ENCODE data around the gene ADCY4. TPM values are rescaled to one million over a fixed set of nuclear protein-coding genes. Genes with fewer than 3 reads are reported as not detected.

ADCY4 gene
- total RNA-seq, 1 experiment from 2014 or later: not detected

DNA sequence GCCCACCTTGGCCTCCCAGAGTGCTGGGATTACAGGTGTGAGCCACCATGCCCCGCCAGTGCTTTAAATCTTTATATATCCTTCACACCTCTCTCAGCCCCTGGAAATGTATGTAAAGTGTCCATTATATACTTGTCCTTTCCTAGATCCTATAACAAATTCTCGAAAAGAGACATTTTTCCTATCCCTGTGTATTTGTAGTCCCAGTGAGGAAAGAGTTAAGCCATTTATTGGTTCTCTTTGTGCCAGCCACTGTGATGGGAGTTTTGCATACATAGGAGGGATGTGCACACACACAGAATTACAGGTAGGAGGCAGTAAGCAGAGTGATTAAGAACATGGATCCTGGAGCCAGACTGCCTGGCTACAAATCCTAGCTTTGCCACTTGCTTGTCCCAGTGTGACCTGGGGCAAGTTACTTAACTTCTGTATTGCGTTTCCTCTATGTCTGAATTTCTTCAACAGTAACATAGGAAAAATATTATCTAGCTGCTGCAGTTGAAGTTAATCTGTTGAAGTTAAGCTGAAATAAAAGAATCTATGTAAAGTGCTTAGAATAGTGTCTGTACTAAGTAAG lies 61.4 kb downstream of the ADCY4 start:
- DNase-seq (ENCODE audit: low read depth, low spot score): peak; percentile 14
- in situ Hi-C loops (cut with HindIII; ENCODE audit: low pct_unique_long_range_greater_than_20kb, low sequenced_read_pairs): no loop called here

DNA sequence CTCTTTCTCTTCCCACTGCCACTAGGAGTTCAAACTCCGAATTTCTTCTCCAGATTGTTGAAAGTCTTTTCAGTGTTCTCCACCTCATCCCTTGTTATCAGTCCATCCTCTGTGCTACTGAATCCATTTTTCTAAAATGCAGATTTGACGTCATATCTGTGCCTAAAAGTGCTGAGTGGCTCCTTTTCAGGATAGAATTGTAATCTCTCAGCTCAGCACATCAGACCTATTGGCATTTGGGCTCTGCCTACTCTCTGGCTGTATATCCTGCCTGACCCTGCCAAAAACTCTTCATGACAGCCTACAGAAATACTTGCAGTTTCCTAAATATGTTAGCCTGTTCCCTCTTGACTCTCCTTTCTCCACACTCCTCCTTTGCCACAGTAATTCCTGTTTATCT lies 62.4 kb downstream of the ADCY4 start:
- in situ Hi-C loops (cut with HindIII; ENCODE audit: low pct_unique_long_range_greater_than_20kb, low sequenced_read_pairs): no loop called here
- DNase-seq (ENCODE audit: low read depth, low spot score): no peak

- DNase-seq (ENCODE audit: low read depth, low spot score): no peak
- in situ Hi-C loops (cut with HindIII; ENCODE audit: low pct_unique_long_range_greater_than_20kb, low sequenced_read_pairs): no loop called here
Observed at GRCh38 chr14:24271834-24272263, 63.0 kb downstream of the ADCY4 start.

DNA sequence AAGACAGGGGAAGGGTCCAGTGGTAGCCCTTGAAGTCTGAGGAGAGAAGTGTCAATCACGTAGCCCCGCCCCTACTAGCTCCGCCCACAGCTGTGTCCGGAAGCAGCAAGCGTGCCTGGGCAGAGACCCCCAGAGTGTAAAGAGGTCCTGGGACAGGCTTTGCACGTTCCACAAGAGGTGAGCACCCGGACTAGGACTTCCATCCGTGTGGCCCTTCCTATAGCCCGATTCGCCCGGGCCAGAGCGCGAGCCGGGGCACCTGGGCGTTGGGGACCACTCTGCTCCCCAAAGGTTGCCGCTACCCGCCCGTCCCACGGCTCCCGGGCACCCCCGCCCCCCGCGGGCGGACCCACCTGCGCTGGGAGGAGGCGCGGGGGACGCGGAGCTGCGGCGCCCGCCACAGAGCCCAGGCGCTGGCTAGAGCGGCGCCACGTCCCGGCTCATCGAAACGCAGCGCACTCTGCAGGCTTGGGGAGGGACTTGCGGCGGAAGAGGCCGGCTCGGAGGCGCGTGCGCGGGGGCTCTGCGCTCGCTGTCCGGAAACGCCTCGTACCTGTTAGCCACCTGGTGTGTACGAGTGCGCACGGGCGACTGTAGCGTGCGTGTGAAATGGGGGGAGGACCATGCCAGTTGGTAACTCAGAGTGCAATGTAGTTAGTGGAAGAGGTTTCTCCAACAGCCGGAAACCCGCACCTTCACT lies 63.6 kb downstream of the ADCY4 start, which contains the start of gene RABGGTA:
RABGGTA (minus strand) TSS at position 464 of the 700 bp plus-strand sequence. CDS start 482 bp downstream, outside the sequence.
- DNase-seq (ENCODE audit: low read depth, low spot score): peak; percentile 82
- in situ Hi-C loops (cut with HindIII; ENCODE audit: low pct_unique_long_range_greater_than_20kb, low sequenced_read_pairs): no loop called here

- in situ Hi-C loops (cut with HindIII; ENCODE audit: low pct_unique_long_range_greater_than_20kb, low sequenced_read_pairs): no loop called here
- DNase-seq (ENCODE audit: low read depth, low spot score): no peak
Observed at GRCh38 chr14:24270537-24271133, 64.2 kb downstream of the ADCY4 start.

- no peak for DNase-seq (ENCODE audit: low read depth, low spot score)
- in situ Hi-C loops (cut with HindIII; ENCODE audit: low pct_unique_long_range_greater_than_20kb, low sequenced_read_pairs): no loop called here
Observed at GRCh38 chr14:24269910-24270536, 64.8 kb downstream of the ADCY4 start.

DNA sequence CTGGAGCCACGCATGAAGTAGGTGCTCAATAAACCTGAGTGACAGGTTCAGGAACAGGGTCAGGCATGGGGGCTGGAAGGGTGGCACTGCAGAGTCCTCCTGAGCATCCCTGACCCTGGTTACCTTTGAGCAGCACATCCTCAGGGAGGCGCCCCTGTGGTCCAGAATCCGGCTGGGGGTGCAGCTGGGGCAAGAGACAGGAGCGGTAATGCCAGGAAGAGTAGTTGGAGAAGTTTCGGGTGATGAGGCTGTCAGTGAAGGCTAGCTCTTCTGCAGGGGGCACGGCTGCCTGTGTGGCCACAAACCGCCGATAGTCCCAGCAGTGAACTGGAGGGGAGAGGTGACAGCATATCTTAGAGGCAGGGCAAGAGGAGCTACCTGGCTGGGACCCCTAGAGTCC lies 65.5 kb downstream of the ADCY4 start:
- DNase-seq (ENCODE audit: low read depth, low spot score): no peak
- in situ Hi-C loops (cut with HindIII; ENCODE audit: low pct_unique_long_range_greater_than_20kb, low sequenced_read_pairs): no loop called here

Small RNAs within 50 kb of the gene (small RNA-seq; reads per million reads assigned to genes)
- gene RF00026: 0 reads per million in 2 experiments

Other genes starting within 250 kb of the ADCY4 start
- gene PCK2, start 240.8 kb downstream of the ADCY4 start, total RNA-seq (2014; rRNA removed; shearing (Covaris generic)): 23.2 and 28.6 TPM in 2 replicates
- gene DCAF11, start 220.3 kb downstream of the ADCY4 start, total RNA-seq (2014; rRNA removed; shearing (Covaris generic)): 43.7 and 49.5 TPM in 2 replicates
- gene NRL, start 220.1 kb downstream of the ADCY4 start, total RNA-seq (2014; rRNA removed; shearing (Covaris generic)): 2.5 and 2.6 TPM in 2 replicates
- gene FITM1, start 204.4 kb downstream of the ADCY4 start, total RNA-seq (2014; rRNA removed; shearing (Covaris generic)): not detected in 2 replicates
- gene PSME1, start 198.9 kb downstream of the ADCY4 start, total RNA-seq (2014; rRNA removed; shearing (Covaris generic)): 92.6 and 105 TPM in 2 replicates
- gene EMC9, start 193.5 kb downstream of the ADCY4 start, total RNA-seq (2014; rRNA removed; shearing (Covaris generic)): 12.3 and 13.9 TPM in 2 replicates
- gene PSME2, start 188.5 kb downstream of the ADCY4 start, total RNA-seq (2014; rRNA removed; shearing (Covaris generic)): 174 and 203 TPM in 2 replicates
- 36.3 and 47.2 TPM in 2 replicates for gene RNF31, start 187.6 kb downstream of the ADCY4 start, total RNA-seq (2014; rRNA removed; shearing (Covaris generic))
- gene IRF9, start 173.8 kb downstream of the ADCY4 start, total RNA-seq (2014; rRNA removed; shearing (Covaris generic)): 24.2 and 34.1 TPM in 2 replicates
- gene REC8, start 163.0 kb downstream of the ADCY4 start, total RNA-seq (2014; rRNA removed; shearing (Covaris generic)): 0.69 and 1.1 TPM in 2 replicates
- gene IPO4, start 146.3 kb downstream of the ADCY4 start, total RNA-seq (2014; rRNA removed; shearing (Covaris generic)): 52.1 and 67.3 TPM in 2 replicates
- gene TM9SF1, start 139.6 kb downstream of the ADCY4 start, total RNA-seq (2014; rRNA removed; shearing (Covaris generic)): 56.9 and 57.5 TPM in 2 replicates
- gene TSSK4, start 129.4 kb downstream of the ADCY4 start, total RNA-seq (2014; rRNA removed; shearing (Covaris generic)): not detected in 2 replicates
- 42.2 and 44.2 TPM in 2 replicates for gene CHMP4A, start 121.6 kb downstream of the ADCY4 start, total RNA-seq (2014; rRNA removed; shearing (Covaris generic))
- 8.3 and 14.0 TPM in 2 replicates for gene MDP1, start 119.0 kb downstream of the ADCY4 start, total RNA-seq (2014; rRNA removed; shearing (Covaris generic))
- 249 and 263 TPM in 2 replicates for gene NEDD8, start 102.7 kb downstream of the ADCY4 start, total RNA-seq (2014; rRNA removed; shearing (Covaris generic))
- 48.3 and 56.3 TPM in 2 replicates for gene GMPR2, start 102.1 kb downstream of the ADCY4 start, total RNA-seq (2014; rRNA removed; shearing (Covaris generic))
- gene TINF2, start 92.4 kb downstream of the ADCY4 start, total RNA-seq (2014; rRNA removed; shearing (Covaris generic)): 37.8 and 43.1 TPM in 2 replicates
- gene TGM1, start 71.9 kb downstream of the ADCY4 start, total RNA-seq (2014; rRNA removed; shearing (Covaris generic)): 0.08 TPM in 1 of 2 replicates, not detected in the other
- gene RABGGTA, start 63.5 kb downstream of the ADCY4 start, total RNA-seq (2014; rRNA removed; shearing (Covaris generic)): 23.9 and 25.7 TPM in 2 replicates
- 0.82 and 3.8 TPM in 2 replicates for gene DHRS1, start 35.3 kb downstream of the ADCY4 start, total RNA-seq (2014; rRNA removed; shearing (Covaris generic))
- 22.9 and 25.1 TPM in 2 replicates for gene NOP9, start 35.2 kb downstream of the ADCY4 start, total RNA-seq (2014; rRNA removed; shearing (Covaris generic))
- gene CIDEB, start 27.1 kb downstream of the ADCY4 start, total RNA-seq (2014; rRNA removed; shearing (Covaris generic)): 0.35 and 0.48 TPM in 2 replicates
- gene LTB4R2, start 24.9 kb downstream of the ADCY4 start, total RNA-seq (2014; rRNA removed; shearing (Covaris generic)): 2.3 and 3.2 TPM in 2 replicates
- gene LTB4R, start 23.6 kb downstream of the ADCY4 start, total RNA-seq (2014; rRNA removed; shearing (Covaris generic)): 0.98 and 1.7 TPM in 2 replicates
- gene RIPK3, start 4.9 kb upstream of the ADCY4 start, total RNA-seq (2014; rRNA removed; shearing (Covaris generic)): not detected in 2 replicates
- gene NFATC4, start 33.1 kb upstream of the ADCY4 start, total RNA-seq (2014; rRNA removed; shearing (Covaris generic)): 0.05 and 0.53 TPM in 2 replicates
- gene NYNRIN, start 63.9 kb upstream of the ADCY4 start, total RNA-seq (2014; rRNA removed; shearing (Covaris generic)): 0.05 TPM in 1 of 2 replicates, not detected in the other
- 0.11 and 0.24 TPM in 2 replicates for gene CBLN3, start 94.6 kb upstream of the ADCY4 start, total RNA-seq (2014; rRNA removed; shearing (Covaris generic))
- 30.9 and 37.5 TPM in 2 replicates for gene KHNYN, start 94.9 kb upstream of the ADCY4 start, total RNA-seq (2014; rRNA removed; shearing (Covaris generic))
- 6.2 and 12.5 TPM in 2 replicates for gene SDR39U1, start 107.7 kb upstream of the ADCY4 start, total RNA-seq (2014; rRNA removed; shearing (Covaris generic))
- gene CMA1, start 173.2 kb upstream of the ADCY4 start, total RNA-seq (2014; rRNA removed; shearing (Covaris generic)): not detected in 2 replicates
- gene CTSG, start 241.2 kb upstream of the ADCY4 start, total RNA-seq (2014; rRNA removed; shearing (Covaris generic)): not detected in 2 replicates

All from SK-MEL-5 (cell line).